Esophagus squamous epithelium (tissue), 4 donors: ENCODE data around the gene CFAP70.

Experiments
- POLR2A ChIP-seq, 4 donors: fragments of 450-650 bp; IDR thresholded peaks; one replicate each; pipeline ENCODE4 v1.6.1; 2017; ENCODE audit warnings: antibody characterized with exemption in 4 of 4, mild to moderate bottlenecking in 4 of 4, moderate library complexity in 3 of 4
- TF ChIP-seq, protein P1 (sequence below), 6 experiments: fragments of 450-650 bp in 4 of 6; fragments of 200-600 bp in 2 of 6; sonication (generic) in 2 of 6; IDR thresholded peaks; one replicate each; pipeline ENCODE4 v1.5.1; 2016 to 2019; ENCODE audit warnings: antibody characterized with exemption in 6 of 6, mild to moderate bottlenecking in 4 of 6, moderate library complexity in 4 of 6

- TF ChIP-seq, protein P1, sequence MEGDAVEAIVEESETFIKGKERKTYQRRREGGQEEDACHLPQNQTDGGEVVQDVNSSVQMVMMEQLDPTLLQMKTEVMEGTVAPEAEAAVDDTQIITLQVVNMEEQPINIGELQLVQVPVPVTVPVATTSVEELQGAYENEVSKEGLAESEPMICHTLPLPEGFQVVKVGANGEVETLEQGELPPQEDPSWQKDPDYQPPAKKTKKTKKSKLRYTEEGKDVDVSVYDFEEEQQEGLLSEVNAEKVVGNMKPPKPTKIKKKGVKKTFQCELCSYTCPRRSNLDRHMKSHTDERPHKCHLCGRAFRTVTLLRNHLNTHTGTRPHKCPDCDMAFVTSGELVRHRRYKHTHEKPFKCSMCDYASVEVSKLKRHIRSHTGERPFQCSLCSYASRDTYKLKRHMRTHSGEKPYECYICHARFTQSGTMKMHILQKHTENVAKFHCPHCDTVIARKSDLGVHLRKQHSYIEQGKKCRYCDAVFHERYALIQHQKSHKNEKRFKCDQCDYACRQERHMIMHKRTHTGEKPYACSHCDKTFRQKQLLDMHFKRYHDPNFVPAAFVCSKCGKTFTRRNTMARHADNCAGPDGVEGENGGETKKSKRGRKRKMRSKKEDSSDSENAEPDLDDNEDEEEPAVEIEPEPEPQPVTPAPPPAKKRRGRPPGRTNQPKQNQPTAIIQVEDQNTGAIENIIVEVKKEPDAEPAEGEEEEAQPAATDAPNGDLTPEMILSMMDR (IDR thresholded peaks at IDR 0.05) = no peak
- no peak for TF ChIP-seq POLR2A (IDR thresholded peaks at IDR 0.05)
Measured at GRCh38 chr10:73401636-73402035, 43.0 kb upstream of the CFAP70 start.
